HG02759 (cell line): ENCODE results near the gene SUPT5H.
"Not testable (repeated sequence)": the region's sequence is repeated elsewhere in the genome, so short reads cannot be mapped to it uniquely, and the experiment has no call there.

ENCODE experiments used
- ATAC-seq: cut with Tn5 transposase; IDR thresholded peaks from one replicate; pipeline ENCODE4 v1.9.1; 2021; ENCODE audit warnings: mild to moderate bottlenecking, moderate library complexity; ENCODE audit not compliant: unreplicated experiment

SUPT5H gene

DNA sequence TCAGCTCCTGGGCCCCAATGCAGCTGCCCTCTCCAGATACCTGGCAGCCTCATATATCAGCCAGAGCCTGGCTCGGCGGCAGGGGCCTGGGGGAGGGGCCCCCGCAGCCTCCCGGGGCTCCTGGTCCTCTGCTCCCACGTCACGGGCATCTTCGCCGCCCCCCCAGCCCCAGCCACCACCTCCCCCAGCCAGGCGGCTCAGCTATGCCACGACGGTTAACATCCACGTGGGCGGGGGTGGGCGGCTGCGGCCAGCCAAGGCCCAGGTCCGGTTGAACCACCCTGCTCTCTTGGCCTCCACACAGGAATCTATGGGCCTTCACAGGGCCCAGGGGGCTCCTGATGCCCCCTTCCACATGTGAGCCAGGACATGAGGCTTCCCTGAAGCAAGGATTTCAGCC lies 20.4 kb upstream of the SUPT5H start:
- no peak for ATAC-seq

DNA sequence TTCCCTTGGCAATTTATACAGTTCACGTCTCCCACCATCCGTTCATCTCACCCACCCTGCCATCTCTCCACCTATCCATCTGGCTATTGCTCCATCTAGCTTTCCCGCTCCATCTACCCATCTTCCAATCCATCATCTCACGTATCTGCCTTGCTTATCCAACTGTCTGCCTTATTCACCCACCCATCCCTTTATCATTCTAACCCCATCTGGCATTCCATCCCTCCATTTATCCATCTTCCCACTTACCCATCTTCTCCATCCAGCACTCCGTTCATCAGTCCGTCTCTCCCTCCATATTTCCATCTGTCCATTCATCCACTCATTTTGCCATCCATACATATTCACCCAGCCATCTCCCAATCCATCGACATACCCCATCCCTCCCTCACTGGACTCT lies 19.6 kb upstream of the SUPT5H start:
- no peak for ATAC-seq

DNA sequence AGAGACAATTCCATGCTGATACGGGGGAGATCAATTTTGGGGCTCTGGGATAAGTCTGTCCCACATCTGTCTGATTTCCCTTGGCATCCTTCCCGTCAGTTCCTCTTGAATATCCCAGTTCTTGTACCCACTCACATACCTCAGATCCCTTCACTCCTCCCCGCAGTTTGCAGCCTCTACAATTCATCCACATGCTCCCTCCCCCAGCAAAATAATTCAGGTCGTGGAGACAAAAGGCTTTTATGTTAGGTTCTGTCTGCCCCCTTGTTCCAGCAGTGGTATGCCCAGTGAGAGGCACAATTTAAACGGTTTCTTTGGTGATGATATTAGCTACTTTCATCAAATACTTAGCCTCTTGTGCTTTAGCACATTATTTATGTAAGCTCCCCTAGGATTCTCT lies 19.2 kb upstream of the SUPT5H start:
- no peak for ATAC-seq

DNA sequence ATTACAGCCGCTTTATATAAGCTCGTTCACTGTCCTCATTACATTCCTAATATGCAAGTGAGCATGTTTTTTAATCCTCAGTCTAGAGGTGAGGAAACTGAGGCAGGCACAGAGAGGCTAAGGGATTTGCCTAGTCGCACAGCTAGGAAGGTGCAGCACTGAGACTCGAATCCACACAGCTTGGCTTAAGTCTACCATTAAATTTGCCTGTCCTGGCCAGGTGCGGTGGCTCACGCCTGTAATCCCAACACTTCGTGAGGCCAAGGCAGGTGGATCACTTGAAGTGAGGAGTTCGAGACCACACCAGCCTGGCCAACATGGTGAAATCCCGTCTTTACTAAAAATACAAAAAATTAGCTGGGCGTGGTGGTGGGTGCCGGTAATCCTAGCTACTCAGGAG lies 17.7 kb upstream of the SUPT5H start:
- ATAC-seq: no peak

DNA sequence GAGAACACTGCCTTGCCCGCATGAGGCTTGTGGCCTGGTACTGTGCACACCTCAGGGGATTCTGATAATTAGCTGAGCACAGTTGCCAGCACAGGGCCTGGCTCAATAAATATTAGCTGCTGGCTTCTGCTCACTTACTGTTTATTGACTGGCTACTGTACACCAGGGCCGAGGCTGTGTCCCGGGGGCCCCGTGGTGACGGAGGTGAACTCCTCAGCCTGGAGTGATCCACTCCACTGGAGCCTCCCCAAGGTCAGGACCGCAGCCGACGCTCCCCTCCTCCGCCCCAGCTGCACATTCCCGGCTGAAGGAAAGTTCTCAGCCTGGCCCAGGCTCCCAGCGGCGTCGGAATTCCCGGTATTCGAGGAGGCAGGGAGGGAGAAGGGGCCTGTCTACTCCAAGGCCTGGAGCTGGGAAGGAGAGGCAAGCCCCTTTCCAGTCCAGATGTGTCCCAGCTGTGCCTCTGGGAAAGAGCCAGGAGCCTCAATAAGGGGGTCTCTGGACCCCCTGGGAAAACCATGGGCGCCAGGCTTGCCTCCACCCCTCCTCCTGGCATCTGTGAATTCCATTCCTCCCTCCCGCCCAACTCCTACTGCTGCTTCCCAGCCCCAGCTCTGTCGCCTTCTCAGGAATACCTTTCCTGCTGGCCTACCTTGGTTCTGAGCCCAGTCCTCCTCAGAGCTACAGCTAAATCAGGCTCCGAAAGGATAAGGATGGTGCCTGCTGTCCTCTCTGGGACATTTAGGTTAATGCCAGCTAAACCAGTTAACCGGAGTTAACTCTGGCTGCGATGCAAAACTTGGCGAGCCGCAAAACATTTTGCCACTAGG lies 16.9 kb upstream of the SUPT5H start:
- ATAC-seq: no peak

DNA sequence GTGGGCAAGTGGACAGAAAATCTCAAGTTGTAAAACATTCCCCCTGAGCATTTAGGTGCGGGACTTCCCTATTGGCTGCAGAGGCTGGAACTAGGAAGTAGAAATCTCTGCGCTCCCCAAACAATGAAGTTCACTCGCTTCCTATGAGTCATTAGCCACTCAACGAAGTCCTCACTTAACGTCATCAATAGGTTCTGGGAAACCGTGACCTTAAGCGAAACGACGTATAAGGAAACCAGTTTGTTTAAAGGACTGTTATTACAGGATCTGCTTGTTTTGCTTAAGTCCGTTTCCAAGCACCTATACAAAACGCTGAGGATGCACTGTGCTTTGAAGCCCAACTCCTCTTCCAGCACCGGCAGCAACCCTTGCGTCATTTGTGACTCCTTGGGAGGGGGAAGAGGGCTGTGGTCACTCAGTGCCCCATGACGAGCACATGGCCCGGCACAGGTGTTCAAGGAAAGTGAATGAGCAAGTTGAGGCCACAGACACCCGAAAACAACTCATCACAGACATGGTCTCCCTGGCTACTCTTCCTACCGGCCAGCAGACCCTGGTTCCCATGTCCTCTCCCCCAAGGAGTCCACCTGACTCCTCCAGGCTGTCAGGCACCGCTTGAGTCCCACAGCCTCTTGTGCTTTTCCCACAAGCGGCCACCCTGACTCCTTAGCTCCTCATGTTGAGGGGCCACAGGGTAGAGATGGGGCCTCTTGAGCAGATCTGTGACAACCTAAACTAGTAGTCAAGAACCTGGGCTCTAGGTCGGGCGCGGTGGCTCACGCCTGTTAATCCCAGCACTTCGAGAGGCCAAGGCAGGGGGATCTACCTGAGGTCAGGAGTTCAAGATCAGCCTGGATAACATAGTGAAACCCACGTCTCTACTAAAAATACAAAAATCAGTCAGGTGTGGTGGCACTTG lies 14.4 kb upstream of the SUPT5H start:
- no peak for ATAC-seq

DNA sequence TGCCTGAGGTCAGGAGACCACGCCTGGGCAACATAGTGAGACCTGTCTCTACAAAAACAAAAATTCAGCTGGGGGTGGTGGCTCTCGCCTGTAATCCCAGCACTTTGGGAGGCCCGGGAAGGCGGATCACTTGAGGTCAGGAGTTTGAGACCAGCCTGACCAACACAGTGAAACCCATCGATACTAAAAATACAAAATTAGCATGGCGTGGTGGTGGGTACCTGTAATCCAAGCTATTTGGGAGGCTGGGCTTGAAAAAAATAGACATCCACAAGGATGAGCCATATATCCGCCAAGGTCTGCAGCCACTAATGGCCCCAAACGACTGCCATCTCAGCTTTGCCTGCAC lies 12.7 kb upstream of the SUPT5H start:
- ATAC-seq: no peak

DNA sequence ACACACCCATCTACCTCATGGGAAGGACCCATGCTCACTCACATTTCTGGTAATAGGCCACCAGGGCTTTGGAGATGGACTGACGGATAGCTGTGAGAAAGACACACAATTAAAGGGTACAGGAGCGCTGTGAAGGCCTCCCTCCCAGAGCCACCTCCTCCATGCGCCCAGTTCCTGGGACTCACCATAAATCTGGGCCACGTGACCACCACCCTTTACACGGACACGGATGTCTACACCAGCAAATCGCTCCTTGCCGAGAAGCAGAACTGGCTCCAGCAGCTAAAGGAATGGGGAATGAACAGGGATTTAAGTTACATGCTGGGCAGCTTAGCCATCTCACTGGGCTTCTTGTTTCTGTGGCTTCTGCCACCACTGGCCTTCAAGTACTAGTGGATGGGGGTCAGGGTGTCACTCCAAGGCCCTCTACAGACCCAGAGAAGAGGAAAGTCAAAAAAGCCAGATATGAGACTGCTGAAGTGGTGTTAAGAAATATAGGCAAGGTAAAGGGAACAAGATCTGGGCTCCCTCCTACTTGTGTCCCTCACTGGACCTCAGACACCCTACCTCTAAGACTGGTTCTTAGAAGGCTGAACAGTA lies 11.8 kb upstream of the SUPT5H start:
- no peak for ATAC-seq

DNA sequence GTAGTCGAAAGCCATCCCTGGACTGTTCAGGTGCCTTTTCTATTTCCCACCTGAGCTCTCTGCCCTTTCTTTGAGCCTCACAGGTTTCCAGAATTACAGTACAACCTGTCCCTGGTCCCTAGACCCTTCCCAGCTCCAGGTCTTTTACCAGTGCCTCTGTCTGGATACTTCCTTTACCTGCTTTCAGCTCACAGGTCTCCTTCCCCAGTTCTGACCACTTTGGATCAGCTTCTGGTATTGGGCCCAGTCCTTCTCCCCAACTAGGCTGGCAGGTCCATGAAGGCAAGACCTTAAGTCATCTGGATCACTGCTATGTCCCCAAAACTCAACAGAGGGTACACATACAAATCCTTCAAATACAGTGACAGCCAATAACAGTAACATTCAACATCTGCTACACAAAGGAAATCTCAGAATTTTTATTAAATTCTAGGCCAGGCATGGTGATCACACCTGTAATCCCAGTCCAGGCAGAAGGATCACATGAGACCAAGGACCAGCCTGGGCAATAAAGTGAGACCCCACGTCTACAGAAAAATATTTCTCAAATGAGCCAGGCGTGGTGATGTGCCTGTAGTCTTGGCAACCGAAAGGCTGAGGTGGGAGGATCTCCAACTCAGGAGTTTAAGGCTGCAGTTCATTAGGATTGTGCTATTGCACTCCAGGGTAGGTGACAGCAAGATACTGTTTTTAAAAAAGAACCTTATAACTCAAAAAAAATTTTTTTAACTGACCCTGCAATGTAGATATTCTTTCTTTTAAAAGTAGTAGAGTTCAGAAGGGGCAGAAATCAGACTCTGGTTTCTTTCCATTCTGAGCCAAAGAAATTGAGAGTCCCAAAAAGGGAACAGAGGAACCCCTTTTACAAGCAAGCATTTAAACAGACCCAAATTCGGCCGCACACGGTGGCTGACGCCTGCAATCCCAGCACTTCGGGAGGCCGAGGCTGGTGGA lies 11.0 kb upstream of the SUPT5H start:
- no peak for ATAC-seq

DNA sequence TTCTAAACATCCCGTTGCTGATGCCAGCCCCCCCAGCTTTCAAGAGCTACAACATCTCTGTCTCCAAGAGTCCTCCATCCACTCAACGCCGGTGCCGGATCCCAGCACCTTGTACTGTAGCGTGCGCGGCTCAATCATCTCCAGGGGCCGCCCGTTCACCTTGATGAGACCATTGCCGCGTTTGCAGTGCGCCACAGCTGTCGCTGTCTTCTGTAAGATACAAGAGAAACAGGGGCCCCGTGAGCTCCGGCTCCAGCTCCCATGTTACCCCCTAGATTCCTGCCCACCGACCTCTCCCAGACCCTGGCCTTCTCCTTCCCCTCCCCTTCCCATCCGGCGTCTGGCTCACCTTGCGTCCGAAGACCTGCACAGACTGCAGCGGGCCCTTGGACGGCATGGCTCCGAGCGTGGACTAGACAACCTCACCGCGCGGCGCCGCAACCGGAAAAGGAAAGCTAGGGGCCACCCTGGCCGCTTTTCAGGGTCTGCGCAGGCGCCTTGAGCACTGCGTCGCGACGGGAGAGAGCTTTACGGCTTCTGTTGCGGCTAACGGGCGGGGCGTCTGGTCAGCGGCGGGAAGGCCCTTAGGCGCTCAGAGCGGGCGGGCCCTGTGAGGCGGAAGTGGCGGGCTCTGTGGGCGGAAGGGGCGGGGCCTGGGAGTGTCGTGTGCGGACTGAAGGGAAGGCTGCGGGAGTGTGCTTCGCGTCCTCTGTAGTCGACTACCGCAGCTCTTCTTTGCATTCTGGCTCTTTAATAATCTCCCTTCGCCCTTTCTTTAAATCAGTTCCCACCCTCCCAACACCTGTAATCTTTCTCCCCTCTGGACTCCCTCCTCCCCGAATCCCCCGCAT lies 9.7 kb upstream of the SUPT5H start, which contains the start of gene RPS16:
RPS16 (minus strand) TSS at position 451 of the 851 bp plus-strand sequence; CDS start at position 397, 54 bp downstream.
- peak; percentile 87 for ATAC-seq

DNA sequence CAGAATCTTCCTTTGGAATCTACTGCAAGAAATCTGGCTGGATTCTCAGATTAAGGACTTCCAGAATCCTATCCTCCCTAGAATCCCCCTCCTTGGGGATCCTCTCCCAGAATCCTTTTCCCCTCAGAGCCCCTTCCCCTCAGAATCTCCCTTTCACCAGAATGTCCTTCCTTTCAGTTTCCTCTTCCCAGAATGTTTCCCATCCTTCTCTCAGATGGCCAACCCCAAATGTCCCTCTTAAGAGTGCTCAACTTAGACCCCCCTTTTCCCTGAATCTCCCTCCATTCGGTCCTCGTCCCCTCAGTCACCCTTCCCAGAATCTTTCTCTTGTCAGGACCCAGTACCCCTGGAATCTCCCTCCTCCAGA lies 9.0 kb upstream of the SUPT5H start:
- ATAC-seq: no peak

DNA sequence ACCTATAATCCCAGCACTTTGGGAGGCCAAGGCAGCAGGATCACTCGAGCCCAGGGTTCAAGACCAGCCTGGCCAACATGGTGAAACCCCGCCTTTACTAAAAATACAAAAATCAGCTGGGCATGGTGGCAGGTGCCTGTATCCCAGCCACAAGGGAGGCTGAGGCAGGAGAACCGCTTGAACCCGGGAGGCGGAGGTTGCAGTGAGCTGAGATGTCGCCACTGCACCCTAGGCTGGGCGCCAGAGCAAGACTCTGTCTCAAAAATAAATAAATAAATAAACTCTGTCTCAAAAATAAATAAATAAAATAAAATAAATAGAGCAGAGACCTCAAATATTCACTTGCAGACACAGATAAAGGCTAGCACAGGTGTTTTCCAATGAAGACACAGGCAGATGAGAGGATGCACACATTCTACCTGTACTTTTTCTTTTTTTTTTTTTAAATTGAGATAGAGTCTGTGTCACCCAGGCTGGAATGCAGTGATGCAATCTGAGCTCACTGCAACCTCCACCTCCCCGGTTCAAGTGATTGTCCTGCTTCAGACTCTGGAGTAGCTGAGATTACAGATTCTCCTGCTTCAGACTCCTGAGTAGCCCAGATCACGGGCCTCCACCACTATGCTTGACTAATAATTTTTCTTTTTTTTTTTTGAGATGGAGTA lies 7.0 kb upstream of the SUPT5H start:
- no peak for ATAC-seq

DNA sequence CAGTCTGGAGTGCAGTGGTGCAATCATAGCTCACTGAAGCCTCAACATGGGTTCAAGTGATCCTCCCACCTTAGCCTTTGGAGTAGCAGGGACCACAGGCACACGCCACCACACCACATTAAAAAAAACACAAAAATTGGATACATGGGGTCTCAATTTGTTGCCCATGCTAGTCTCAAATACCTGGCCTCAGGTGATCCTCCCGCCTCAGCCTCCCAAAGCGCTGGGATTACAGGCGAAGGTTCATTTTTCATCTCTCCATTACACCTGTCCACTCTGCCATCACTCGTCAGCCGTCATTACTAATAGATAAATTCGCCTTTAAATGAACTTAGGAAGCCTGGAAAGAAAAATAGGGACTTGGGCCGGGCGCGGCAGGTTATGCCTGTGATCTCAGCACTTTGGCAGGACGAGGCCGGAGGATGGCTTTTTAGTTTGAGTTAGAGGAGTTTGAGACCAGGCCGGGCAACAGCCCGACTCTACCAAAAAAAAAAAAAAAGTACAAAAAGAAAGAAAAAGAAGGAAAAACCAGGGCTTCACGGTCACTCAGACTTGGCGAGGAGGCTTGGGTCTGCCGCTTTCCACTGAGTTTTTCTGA lies 685 bp upstream of the SUPT5H start:
- ATAC-seq: no peak

DNA sequence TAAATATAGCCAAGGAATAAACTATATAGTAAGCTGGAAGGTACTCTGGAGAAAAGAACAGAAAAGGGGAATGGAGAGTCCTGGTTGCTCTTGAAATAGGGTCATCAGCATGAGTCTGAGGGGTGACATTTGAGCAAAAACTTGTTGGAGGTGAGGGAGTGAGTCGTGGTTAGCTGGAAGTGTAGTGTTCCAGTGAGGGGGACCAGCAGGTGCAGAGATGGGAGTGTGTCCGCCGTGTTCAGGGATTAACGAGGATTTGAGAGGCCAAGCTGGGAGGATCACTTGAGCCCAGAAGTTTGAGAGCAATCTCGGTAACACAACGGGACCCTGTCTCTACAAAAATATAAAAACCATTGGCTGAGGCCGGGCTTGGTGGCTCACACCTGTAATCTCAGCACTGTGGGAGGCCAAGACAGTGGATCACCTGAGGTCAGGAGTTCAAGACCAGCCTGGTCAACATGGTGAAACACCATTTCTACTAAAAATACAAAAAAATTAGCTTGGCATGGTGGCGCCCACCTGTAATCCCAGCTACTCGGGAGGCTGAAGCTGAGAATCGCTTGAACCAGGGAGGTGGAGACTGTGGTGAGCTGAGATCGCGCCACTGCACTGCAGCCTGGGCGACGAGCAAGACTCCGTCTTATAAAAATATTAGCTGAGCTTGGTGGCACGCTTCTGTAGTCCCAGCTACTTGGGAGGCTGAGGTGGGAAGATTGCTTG lies 1.1 kb downstream of the SUPT5H start:
- no peak for ATAC-seq

DNA sequence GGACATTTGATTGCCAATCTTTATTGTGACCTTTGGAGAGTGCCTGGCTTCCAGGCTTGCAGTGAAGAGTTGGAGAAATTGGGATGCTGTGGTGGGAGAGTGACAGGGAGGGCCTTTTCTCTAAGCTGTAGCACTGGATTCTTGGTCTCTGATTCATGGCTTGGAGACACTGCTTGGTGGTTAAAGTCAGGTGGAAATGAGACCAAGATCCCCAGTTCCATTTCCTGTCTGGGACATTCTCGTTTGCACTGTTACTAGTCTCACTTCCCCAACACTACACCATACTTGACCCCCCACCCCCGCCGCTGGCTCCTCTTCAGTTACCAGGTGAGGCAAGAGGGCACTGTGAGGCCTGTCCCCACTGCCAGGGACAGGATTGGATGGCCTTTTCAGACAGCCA lies 2.9 kb downstream of the SUPT5H start:
- no peak for ATAC-seq

DNA sequence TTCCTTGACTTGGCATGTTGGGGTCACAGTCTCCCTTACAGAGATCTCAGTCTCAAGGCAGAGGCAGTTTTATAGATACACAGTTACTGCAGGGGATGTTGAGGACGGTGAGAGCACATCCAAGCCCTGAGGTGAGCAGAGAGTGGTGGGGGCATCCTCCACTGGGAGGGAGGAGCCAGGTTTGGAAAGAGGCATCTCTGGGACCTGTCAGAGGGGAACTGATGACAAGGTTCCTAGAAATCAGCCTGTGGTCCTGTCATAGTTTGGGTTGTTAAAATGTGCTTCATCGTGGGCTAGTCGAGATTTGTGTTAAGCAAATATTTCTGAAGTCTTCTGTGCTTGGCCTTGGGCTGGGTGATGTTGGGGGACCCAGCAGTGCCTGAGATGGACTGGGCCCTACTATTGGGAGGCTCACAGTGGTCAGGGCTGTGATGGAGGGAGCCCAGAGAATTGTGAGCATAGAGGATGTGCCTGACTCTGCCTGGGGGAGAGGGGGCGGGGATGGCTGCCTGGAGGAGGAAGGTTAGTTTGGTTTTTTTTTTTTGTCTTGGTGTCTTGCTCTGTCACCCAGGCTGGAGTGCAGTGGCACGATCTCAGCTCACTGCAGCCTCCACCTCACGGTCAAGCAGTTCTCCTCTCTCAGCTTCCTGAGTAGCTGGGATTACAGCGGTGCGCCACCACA lies 3.9 kb downstream of the SUPT5H start:
- no peak for ATAC-seq

DNA sequence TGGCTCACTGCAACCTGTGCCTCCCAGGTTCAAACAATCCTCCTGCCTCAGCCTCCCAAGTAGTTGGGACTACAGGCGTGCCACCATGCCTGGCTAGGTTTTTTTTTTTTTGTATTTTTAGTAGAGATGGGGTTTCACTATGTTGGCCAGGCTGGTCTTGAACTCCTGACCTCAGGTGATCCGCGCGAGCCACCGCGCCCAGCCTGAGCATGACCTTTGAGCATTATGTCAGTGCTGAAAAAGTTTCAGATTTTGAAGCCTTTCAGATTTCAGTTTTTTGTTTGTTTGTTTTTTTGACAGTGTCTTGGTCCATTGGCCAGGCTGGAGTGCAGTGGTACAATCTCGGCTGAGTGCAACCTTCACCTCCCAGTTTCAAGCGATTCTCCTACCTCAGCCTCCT lies 5.9 kb downstream of the SUPT5H start:
- ATAC-seq: not testable (repeated sequence)
